GM21825 (cell line): ENCODE measurements around the gene AHNAK.
"Not testable (repeated sequence)": the region's sequence is repeated elsewhere in the genome, so short reads cannot be mapped to it uniquely, and the experiment has no call there.

Source experiments
- ATAC-seq: cut with Tn5 transposase; IDR thresholded peaks from one replicate; pipeline ENCODE4 v1.9.1; 2021; ENCODE audit warnings: mild to moderate bottlenecking, moderate library complexity; ENCODE audit not compliant: unreplicated experiment

The AHNAK gene, protein sequence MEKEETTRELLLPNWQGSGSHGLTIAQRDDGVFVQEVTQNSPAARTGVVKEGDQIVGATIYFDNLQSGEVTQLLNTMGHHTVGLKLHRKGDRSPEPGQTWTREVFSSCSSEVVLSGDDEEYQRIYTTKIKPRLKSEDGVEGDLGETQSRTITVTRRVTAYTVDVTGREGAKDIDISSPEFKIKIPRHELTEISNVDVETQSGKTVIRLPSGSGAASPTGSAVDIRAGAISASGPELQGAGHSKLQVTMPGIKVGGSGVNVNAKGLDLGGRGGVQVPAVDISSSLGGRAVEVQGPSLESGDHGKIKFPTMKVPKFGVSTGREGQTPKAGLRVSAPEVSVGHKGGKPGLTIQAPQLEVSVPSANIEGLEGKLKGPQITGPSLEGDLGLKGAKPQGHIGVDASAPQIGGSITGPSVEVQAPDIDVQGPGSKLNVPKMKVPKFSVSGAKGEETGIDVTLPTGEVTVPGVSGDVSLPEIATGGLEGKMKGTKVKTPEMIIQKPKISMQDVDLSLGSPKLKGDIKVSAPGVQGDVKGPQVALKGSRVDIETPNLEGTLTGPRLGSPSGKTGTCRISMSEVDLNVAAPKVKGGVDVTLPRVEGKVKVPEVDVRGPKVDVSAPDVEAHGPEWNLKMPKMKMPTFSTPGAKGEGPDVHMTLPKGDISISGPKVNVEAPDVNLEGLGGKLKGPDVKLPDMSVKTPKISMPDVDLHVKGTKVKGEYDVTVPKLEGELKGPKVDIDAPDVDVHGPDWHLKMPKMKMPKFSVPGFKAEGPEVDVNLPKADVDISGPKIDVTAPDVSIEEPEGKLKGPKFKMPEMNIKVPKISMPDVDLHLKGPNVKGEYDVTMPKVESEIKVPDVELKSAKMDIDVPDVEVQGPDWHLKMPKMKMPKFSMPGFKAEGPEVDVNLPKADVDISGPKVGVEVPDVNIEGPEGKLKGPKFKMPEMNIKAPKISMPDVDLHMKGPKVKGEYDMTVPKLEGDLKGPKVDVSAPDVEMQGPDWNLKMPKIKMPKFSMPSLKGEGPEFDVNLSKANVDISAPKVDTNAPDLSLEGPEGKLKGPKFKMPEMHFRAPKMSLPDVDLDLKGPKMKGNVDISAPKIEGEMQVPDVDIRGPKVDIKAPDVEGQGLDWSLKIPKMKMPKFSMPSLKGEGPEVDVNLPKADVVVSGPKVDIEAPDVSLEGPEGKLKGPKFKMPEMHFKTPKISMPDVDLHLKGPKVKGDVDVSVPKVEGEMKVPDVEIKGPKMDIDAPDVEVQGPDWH (N-terminal part only)

GRCh38 chr11:62546244-62546928 is at the start of gene AHNAK:
Gene AHNAK (minus strand): TSS chr11:62546806. CDS start chr11:62536098, 10,708 bp downstream.
- no peak for ATAC-seq

- ATAC-seq = no peak
These were observed 48.5 kb upstream of the AHNAK start for GRCh38 chr11:62595124-62595523.

DNA sequence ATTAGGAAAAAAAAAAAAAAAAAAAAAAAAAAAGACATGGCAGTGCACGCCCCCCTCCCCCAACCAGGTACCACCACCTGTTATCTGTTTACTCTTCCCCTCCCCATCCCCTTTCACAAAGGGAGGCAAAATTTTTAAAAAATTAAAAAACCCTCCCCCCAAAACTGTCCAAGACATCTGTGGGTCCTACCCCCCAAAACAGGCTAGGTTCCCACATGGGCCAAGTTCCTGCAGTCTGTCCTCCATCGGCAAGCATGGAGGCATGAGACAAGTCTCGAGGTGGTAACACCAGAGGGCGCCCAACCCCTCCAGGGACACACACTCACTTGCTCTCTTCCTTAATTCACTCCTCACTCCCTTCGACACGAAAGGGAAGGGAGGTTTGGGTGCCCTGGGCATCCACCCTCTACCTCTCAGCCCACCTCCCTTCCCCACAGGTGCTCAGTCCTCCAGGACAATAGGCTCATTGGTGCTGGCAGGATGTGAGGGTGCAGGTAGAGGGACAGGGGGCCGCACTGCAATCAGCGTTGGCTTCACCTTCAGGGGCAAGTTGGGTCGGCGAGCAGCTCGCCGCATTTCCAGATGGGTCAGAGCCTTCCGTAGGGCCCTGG is 46.9 kb upstream of the AHNAK start:
- ATAC-seq = no peak

DNA sequence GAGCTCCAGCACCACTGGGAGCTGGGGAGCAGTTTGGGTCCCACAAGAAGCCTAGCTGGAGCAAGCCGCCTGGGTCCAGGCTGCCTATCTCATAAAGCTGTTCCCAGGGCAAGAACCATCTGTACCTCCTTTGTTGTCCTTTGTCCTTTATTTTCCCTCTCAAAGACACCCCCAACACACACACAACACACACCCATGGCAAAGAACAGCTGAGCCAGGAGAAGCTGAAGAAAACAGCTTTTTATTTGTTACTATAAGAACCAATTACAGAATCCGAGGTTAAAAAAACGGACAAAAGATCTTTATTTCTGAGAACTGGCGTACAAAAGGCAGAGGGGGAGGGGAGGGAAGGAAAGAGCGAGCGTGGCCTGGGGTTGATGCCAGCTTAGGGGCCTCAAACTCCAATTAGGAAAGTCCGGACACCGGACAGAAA is 46.4 kb upstream of the AHNAK start:
- ATAC-seq = no peak

GRCh38 chr11:62592146-62592815 is 45.7 kb upstream of the AHNAK start:
- ATAC-seq = peak; percentile 2

GRCh38 chr11:62591448-62592145 is 45.0 kb upstream of the AHNAK start, which contains the start of gene TUT1:
Gene TUT1 (minus strand): TSS chr11:62591523. CDS start chr11:62591485, 38 bp downstream.
- ATAC-seq = peak; percentile 85

DNA sequence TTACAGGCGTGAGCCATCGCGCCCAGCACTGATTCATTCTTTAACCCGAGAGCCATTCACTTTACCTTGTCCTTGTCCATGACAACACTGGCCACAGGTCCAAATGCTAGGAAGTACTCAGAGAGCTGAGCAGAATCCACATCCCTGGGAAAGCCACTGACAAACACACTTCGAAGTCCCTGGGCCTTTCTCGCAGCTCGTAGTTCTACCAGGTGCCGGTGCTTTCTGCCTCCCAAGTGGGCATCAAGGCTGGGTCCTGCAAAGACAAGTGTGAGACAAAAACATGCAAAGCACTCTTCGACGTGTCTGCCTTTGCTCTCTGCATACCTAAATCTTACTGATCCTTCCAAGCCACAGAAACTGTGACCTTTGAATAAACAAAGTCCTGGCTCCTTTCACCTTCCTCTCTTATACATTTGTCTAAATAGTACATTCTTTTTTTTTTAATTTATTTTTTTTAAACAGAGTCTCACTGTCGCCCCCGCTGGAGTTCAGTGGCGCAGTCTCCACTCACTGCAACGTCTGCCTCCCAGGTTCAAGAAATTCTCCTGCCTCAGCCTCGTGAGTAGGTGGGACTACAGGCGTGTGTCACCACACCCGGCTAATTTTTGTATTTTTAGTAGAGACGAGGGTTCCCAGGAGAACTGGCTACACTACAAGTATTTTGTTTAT is 42.5 kb upstream of the AHNAK start:
- no peak for ATAC-seq

- ATAC-seq = not testable (repeated sequence)
These were observed 38.8 kb upstream of the AHNAK start for GRCh38 chr11:62585356-62585755.

DNA sequence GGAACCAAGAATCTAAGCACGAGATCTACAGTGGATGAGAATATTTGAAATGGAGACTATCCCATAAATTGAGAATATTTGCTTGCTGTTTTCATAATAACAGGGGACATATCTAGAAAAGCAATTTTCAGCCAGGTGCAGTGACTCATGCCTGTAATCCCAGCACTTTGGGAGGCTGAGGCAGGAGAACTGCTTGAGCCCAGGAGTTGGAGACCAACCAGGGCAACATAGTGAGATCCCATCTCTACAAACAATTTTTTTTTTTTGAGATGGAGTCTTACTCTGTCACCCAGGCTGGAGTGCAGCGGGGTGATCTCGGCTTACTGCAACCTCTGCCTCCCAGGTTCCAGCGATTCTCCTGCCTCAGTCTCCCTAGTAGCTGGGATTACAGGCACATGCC is 35.1 kb upstream of the AHNAK start:
- ATAC-seq = not testable (repeated sequence)

GRCh38 chr11:62580959-62581715 is 34.5 kb upstream of the AHNAK start:
- no peak for ATAC-seq

GRCh38 chr11:62579252-62579651 is 32.6 kb upstream of the AHNAK start:
- ATAC-seq = no peak

DNA sequence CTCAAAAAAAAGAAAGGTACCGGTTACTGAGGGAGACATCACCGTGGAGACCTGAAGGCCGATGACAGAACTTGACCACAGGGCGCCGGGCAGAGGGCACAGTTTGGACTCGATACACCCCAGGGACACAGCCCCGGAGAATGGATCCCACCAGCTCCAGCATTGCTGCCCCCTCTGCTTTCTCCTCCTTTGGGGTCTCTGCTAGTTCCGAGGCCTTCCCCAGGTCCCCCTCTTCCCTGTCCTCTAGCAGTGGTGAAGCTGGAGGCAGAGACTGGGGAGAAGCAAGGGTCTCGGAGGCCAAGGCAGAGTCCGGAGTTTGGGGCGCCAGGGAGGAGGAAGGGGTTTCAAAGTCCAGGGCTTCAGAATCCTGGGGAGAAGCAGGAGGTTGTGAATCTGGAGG is 31.9 kb upstream of the AHNAK start:
- ATAC-seq = no peak

GRCh38 chr11:62577046-62577714 is 30.6 kb upstream of the AHNAK start:
- ATAC-seq = no peak

- ATAC-seq = no peak
These were observed 29.2 kb upstream of the AHNAK start for GRCh38 chr11:62575837-62576236.

DNA sequence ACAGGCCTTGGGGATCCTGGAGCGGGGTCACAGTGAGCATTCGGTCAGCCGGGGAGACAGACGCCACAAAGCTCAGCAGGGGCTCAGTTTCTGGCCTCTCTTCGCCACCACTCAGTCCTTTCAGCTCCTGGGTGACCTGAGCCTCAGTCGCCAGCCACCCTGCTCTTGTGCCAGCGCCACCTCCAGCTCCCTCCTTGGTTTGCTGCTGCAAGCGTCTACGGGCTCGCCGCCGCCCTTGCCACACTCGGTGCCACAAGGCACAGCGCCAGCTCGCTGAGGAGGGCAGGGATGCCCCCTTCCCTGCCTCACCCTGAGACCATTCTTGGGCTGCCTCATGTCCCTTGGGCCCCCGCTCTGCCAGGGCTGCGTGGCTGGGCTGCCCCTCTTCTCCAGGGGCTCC is 28.6 kb upstream of the AHNAK start:
- no peak for ATAC-seq

- no peak for ATAC-seq
These were observed 27.9 kb upstream of the AHNAK start for GRCh38 chr11:62574363-62575071.
